ENCODE results near the gene HECA. TPM values are rescaled to one million over a fixed set of nuclear protein-coding genes. Genes with fewer than 3 reads are reported as not detected.

The HECA gene
- total and polyA plus RNA-seq, 2 experiments from 2014 or later, result 8.7 to 24.4 TPM

DNA sequence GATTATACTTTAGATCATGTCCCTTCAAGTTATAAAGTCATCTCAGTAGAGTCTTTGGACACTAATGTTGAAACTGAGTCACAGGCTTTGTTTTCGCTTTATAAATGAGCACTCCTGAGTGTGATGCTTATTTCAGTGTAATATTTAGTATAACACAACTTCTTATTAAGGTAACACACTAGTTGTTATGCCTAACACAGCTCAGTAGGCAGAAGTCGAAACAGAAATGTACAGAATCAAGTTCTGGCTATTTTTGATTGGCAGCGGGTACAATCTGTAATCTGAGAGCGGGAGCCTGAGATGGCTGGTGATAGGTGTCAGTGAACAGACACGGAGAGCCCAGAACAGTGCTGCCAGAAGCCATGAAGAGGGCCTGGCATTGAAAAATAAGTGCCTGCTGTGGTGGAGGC, 11.4 kb downstream of the HECA start:
- Histone ChIP-seq H3K9me3 (ENCODE audit: low read depth) (no peaks in the 10 kb centered on the region), H3K4me3 (no peak overlapping the region), H3K27me3 (no peaks in the 10 kb centered on the region), H3K4me1 (ENCODE audit: low read depth) (peaks cover 17% of the 10 kb centered on the region), H3K36me3 (no peaks in the 10 kb centered on the region), H3K27ac (no peak overlapping the region)
- no peak for DNase-seq (ENCODE audit: low read depth in 1 of 2, low spot score in 1 of 2)
- TF ChIP-seq, protein P1, sequence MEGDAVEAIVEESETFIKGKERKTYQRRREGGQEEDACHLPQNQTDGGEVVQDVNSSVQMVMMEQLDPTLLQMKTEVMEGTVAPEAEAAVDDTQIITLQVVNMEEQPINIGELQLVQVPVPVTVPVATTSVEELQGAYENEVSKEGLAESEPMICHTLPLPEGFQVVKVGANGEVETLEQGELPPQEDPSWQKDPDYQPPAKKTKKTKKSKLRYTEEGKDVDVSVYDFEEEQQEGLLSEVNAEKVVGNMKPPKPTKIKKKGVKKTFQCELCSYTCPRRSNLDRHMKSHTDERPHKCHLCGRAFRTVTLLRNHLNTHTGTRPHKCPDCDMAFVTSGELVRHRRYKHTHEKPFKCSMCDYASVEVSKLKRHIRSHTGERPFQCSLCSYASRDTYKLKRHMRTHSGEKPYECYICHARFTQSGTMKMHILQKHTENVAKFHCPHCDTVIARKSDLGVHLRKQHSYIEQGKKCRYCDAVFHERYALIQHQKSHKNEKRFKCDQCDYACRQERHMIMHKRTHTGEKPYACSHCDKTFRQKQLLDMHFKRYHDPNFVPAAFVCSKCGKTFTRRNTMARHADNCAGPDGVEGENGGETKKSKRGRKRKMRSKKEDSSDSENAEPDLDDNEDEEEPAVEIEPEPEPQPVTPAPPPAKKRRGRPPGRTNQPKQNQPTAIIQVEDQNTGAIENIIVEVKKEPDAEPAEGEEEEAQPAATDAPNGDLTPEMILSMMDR (IDR thresholded peaks at IDR 0.05; ENCODE audit: low read depth, low read length), result no peak

DNA sequence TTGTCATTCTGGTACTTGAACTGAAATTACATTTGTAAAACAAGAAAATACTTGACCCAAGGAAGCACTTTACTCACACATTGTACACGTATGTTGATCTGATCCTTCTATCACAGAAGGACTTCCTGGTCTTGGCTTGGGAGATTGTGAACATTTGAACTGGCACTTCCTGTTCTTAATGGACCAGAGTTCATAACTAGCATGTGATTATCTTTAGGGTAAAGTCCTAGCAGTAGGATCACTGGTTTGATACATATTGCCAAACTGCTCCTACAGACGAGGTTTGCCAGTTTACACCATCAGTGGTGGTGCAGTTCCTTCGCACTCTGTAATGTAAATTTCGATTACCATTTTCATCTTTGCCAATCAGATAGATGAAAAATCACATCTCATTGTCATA, 12.7 kb downstream of the HECA start:
- Histone ChIP-seq H3K9me3 (ENCODE audit: low read depth) (no peaks in the 10 kb centered on the region), H3K4me3 (no peak overlapping the region), H3K27me3 (no peaks in the 10 kb centered on the region), H3K4me1 (ENCODE audit: low read depth) (peaks cover 24% of the 10 kb centered on the region), H3K27ac (no peak overlapping the region), H3K36me3 (no peaks in the 10 kb centered on the region)
- TF ChIP-seq, protein P1 (IDR thresholded peaks at IDR 0.05; ENCODE audit: low read depth, low read length), result no peak
- DNase-seq (ENCODE audit: low read depth in 1 of 2, low spot score in 1 of 2), result no peak

DNA sequence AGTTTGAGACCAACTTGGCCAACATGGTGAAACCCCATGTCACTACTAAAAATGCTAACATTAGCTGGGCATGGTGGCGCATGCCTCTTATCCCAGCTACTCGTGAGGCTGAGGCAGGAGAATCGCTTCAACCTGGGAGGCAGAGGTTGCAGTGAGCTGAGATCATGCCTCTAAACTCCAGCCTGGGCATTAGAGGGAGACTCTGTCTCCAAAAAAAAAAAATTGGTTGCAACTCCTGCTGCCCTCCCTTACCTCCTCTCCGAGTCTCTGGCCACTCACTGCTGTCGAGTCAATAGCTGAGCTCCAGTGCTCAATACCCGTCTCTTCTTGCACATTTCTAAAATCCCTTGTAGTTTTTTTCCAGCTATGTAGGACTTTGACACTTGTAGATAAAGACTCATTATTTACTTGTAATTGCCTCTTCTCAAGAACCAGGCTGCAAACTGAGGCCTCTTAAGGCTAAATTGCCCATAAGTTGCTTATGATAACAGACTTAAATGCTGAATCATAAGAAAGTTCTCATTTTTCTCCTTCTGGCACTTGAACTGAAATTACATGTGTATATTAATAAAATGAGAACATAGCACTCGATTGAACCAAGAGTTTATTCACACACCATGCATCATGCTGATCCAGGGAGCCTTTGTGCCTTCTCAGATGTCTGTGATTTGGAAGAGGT, 13.8 kb downstream of the HECA start:
- Histone ChIP-seq H3K4me3 (no peak overlapping the region), H3K9me3 (ENCODE audit: low read depth) (no peaks in the 10 kb centered on the region), H3K36me3 (no peaks in the 10 kb centered on the region), H3K4me1 (ENCODE audit: low read depth) (peaks cover 24% of the 10 kb centered on the region), H3K27me3 (no peaks in the 10 kb centered on the region), H3K27ac (no peak overlapping the region)
- TF ChIP-seq, protein P1 (IDR thresholded peaks at IDR 0.05; ENCODE audit: low read depth, low read length), result no peak
- no peak for DNase-seq (ENCODE audit: low read depth in 1 of 2, low spot score in 1 of 2)

DNA sequence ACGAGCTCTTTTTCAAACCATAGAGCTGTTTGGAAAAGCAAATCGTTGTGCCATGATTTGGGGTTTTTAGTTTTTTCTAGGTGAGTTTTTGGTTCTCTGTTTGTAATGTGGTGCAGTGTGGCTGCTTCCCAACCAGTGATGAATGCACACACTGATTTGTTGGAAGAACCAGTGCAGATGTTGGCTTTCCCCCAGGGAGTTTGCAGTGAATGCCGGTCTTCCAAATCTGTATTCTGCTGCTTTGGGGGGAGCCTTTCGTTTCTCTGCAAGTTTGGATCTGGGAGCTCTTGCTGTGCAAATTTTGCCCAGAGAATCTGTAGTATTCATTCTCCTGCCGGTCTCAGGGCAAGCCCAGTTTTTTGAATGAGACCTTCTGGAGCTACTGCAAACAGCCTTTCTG, 14.5 kb downstream of the HECA start:
- Histone ChIP-seq H3K4me1 (ENCODE audit: low read depth) (peaks cover 24% of the 10 kb centered on the region), H3K27me3 (no peaks in the 10 kb centered on the region), H3K36me3 (no peaks in the 10 kb centered on the region), H3K9me3 (ENCODE audit: low read depth) (no peaks in the 10 kb centered on the region), H3K27ac (no peak overlapping the region), H3K4me3 (no peak overlapping the region)
- peak in 1 of 2 donors; percentile 75 for DNase-seq (ENCODE audit: low read depth in 1 of 2, low spot score in 1 of 2)
- TF ChIP-seq, protein P1 (IDR thresholded peaks at IDR 0.05; ENCODE audit: low read depth, low read length), result no peak

DNA sequence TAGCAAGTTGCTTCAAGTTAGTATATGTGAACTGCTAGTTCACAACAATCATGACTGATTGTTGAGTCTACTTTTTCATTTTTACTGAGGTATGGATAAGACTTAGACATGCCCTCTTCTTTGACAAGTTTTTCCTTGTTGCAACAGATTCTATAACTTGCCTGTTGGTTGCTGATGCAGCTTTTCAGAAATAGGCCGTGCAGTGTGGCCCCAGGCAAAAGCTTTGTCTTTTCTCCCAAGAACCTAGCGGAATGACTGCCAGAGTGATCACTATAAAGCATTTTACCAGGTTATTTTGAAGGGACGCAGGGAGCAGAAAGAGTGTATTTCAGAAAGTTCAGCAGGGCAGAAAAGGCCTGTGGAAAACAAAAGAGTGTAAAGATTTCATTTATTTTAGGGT, 16.0 kb downstream of the HECA start:
- DNase-seq (ENCODE audit: low read depth in 1 of 2, low spot score in 1 of 2), result no peak
- H3K9me3 ChIP-seq (ENCODE audit: low read depth), result no peaks in the 10 kb centered on the region
- H3K27ac ChIP-seq, result no peak overlapping the region
- H3K36me3 ChIP-seq, result no peaks in the 10 kb centered on the region
- H3K4me1 ChIP-seq (ENCODE audit: low read depth), result peaks cover 21% of the 10 kb centered on the region
- no peaks in the 10 kb centered on the region for H3K27me3 ChIP-seq
- TF ChIP-seq, protein P1 (IDR thresholded peaks at IDR 0.05; ENCODE audit: low read depth, low read length), result no peak
- no peak overlapping the region for H3K4me3 ChIP-seq

Measured in cardiac muscle cell (in vitro differentiated cells and primary cell).